Stimulated activated CD8-positive, alpha-beta memory T cell treated with anti-CD3 and anti-CD28 coated beads, Interleukin-7, amount 100 ng/mL, for 48 hours (primary cell): Measurements from ENCODE around the gene CHAT.
A peak's percentile ranks its signal among the peaks of the same experiment; 100 is the strongest.

Source experiments
- DNase-seq, 2 donors: peaks; one replicate each; pipeline ENCODE4 v3.0.0-alpha.2; 2020; ENCODE audit warnings: low read depth in 1 of 2; ENCODE audit errors: extremely low read depth in 1 of 2

The CHAT gene

DNA sequence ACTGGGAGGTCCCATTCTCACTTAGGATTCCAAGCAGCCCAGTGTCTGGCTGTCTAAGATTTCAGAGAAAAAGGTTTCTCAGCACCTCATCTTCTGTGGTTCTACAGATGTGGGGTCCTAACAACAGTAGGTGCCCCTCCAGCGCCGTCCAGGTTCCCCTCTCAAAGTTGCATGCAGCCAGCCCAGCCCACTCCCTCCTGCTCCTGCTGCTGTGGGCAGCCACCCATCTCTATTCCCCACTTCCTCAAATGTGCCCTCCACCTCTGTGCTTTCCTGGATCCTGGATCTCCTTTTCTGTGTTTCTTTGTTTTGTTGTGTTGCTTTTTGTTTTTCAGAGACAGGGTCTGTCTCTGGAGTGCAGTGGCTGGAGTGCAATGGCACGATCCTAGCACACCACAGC, 17.0 kb upstream of the CHAT start:
- DNase-seq = no peak

DNA sequence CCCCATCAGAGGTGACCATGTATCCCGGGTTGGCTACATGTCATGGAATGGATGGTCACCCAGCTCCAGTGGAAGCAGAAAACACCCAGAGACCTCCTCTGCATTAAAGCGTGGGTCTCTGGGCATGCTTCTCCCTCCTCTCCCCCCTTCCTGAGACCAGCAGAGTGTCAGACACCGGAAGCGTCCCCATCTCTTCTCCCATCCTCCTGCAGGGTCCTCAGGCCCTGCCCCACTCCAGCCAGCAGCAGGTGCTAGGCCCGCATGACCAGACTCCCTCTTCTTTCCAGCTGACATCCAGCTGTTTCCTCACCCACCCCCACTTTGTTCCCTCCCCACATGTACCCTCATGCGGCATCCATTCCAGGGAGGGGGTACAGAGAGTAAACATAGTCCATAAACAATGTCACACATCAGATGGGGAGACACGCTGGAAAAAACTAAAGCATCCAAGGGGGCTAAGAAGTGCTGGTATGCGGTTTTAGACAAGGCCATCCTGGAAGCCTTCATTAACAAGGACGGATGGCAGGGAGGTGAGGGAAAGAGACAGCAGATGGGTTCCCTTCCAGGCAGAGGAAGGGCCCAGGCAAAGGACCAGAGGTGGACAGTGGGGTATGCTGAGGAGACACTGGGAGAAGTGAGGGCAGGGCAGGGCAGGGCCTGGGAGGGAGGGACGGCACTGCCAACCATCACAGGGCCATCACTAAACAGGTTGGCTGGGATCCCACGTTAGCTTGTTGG, 16.2 kb upstream of the CHAT start:
- no peak for DNase-seq

DNA sequence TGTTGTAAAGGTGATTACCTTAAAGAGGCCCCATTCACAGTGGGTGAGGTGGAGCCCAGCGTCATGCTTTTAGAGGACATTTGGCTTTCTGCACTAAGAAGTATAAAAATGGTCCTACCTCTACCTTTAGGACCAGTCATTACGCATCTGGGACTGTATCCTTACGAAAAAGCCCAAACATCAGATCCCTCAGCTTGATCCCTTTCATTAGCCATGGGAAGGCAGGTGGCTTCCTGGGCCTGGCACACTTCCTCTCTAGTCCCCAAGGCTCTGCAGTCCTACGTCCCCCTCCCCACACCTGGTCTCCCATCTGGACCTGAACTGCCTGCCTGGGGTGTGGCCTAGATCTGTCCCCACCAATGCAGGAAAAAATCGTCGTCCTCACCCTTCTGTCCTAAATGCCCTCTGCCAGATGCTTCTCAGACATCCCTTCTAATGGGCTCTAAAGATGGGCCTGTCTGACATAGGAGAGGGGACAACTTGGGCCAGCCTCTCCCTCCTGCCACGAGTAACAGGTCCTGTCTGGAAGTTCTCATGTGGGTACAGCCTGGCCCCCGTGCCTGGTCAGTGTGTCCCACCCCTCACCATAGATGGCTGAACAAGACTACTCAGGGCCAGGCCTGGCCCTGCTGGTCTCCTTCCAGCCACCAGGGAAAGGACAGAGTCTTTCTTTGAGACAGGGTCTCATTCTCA, 15.5 kb upstream of the CHAT start:
- DNase-seq = no peak

DNA sequence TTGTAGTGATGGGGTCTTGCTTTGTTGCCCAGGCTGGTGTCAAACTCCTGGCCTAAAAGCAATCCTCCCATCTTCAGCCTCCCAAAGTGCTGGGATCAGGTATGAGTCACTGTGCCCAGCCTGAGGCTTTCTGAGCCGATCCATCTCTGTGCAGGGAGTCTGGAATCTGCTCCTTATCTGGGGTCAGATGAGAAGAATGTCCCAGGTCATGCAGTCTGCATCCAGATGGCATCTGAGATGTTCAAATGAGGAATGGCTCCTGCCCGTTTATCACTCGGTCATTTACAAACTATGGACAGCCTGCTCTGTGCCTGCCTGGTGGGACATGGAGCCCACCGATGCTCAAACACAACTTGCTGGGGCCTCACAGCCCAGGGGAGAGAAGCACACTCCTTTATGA, 14.9 kb upstream of the CHAT start:
- DNase-seq = no peak

DNA sequence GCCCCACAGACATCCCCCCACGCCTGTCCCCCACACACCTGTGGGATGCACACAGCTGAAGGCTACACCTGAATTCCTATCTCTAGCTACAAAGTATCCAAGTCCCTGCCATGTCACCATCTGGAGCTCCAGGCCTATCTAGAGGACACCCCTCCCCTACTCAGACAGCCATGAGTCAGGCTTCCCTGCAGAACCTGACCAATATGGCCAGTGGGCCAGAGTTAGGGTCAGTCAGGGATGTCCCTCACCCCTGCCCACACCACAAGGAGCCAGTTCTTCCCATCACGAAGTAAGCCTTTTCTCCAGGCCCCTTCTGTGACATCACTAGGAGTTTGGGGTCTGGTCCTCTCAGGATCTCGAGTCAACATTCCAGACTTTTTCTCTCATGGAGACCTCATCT, 14.3 kb upstream of the CHAT start:
- no peak for DNase-seq

DNA sequence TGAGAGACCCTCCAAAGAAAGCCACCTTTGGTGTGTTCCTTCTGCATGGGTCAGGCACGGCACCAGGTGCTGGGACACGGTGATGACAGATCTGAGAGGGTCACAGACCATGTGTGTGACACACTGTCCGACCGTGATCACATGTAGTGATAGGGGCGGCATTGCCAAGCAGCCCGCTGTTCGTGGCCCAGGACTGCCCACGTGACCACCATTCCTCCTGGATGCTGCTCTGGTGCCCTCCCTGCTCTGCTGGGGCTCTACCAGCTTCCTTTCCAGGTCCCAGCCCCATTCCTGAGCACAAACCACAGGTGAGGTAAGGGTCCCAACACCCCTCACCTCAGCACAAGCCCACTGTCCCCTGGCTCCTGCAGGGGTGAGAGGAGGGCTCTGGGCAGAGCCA, 13.8 kb upstream of the CHAT start:
- no peak for DNase-seq

DNA sequence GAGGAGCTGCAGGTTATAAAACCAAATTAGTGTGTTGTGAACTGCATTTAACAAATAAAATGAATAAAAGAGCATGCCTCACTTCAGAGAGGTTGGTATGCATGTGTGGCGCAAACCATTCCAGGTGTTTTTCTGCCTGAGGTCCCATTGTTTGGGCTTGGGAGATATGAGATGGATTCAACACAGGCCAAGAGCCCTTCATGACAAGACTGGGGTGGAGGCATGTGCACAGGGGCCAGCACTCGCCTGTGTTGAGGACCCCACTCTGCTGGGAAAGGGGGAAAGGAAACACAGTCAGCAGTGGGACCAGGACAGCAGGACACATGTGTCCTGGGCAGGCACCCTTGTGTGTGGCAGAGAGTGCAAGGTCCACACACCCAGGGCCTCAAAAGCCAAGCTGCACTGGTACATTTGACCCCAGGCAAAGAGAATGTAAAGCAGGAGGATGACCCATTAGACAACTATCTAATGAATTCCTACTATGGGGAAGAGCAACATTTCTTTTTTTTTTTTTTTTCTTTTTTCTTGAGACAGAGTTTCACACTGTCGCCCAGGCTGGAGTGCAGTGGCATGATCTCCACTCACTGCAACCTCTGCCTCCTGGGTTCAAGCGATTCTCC, 12.9 kb upstream of the CHAT start:
- no peak for DNase-seq

DNA sequence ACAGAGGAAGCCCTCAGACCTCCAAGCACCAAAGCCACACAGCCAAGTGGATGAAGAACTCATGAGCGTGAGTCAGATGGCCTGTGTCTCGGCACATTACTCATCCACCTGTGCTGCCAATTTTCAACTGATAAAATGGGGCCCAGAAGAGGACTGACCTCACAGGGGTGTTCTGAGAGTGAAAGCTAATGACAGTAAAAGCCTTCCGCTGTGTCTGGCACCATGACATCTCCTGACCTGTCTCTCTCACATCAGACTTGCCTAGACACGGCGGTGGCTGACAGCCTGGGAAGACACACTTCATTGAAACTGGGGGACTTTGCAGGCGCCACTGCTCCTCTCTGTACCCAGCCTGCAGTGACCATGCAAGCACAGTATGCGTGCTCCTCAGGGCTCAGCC, 12.0 kb upstream of the CHAT start:
- DNase-seq = no peak

DNA sequence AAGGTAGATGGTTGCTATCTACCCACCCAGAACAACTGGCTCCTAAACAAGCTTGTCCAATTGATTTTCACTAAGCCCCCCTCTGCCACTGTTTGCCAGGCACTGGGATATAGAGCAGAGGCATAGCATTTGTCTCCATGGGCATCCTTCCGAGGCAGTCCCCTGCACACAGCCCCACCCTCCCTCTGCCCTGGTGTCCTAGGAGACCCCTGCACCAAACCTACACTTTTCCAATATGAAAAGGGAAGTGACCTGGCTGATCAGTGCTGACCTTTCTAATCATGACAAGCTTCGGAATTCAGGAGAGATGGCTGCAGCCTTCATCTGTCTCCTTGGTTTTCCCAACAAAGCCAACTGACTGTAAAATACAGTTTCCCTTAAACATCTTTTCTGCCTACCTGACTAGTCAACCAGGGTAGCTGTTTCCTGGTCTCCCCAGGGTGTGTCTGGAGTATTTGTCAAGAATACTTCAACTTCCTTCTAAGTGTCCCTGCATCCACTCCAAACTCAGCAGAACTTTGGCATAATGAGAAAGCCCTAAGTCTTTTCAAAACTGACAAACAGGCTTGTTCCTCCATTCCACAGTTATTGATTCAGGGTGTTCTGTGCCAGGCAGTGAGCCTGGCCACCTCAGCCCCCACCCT, 11.3 kb upstream of the CHAT start:
- no peak for DNase-seq

DNA sequence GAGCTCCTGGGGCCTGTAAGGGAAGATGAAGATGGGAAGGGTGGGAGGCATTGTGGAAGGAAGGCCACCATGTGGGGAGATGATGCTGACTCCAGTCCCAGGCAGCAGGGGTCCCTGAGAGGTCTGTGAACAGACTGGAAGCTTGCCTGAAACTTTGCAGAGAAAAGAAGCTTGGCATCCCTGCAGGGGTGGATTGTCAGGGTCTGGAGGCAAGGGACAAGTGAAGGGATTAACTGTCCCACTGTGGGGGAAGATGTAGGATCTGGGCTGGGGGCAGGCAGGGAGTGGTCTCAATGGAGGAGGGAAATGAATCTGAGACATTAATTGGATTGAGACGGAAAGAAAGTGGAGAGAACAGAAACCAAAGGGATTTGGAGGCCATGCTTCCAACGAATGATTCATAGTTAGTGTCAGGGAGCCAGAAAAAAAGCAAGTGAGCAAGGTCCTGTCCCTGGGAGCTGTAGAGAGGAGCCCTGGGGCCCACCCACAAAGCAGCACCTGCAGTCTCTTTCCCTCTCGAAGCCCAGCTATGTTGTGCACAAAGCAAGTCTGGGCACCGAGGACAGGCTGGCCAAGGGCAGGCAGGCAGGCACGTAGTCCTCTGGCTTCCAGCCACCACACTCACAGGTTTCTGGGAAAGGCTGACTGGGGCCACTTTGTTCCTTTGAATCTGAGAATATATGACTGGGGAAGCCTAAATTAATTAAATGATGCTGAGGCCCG, 8.5 kb upstream of the CHAT start:
- DNase-seq = no peak

DNA sequence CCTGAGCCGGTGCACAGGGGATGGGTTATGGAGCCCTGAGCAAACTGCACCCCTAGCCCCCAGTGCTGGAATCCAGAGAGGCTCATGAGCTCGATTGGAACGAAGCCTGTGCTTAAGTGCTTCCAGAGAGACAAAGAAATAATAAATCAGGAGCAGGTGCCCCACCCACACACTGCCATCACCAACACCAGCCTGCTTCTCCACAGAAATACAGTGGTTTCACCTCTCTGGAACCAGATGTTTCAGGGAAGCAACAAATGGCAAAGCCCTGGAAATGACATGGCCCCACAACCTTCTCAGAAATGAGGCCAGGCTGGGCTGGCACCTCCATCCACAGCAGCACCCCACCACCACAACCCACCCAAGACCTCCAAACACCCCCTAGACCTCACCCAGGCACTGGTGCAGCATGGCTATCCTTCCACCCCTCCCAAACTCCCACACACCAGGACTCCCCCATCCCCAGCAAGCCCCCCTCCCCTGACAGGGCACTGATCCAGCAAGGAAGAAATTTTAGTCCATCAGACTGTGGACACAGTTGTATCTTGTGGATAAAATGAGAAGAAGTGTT, 7.8 kb upstream of the CHAT start:
- DNase-seq = no peak

DNA sequence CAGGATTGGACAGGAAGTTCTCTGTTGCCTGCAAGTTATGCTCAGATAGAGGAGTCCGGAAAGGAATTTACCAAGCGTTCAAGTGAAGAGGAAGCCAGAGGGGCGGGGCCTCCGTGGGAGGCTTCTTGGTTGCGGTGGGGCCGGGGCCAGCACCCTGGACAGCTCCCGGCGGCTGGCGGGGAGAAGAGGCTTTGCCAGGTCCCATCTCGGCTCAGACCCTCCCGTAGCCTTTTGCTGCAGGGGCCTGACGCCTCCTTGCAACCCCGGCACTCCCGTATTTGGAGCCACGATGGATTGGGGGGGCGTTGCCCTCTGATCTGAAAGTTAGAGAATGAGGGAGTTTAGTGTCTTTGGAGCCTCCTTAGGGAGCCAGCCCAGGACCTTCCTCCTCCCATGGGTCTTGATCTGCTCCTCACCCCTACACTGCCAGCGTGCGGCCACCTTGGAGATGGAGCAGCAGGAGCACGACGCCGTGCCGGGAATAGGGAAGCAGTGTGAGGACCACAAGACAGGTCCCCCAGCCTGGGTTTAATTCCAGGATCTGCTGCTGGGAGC, 6.8 kb upstream of the CHAT start:
- peak; percentile 13 to 42 for DNase-seq

DNA sequence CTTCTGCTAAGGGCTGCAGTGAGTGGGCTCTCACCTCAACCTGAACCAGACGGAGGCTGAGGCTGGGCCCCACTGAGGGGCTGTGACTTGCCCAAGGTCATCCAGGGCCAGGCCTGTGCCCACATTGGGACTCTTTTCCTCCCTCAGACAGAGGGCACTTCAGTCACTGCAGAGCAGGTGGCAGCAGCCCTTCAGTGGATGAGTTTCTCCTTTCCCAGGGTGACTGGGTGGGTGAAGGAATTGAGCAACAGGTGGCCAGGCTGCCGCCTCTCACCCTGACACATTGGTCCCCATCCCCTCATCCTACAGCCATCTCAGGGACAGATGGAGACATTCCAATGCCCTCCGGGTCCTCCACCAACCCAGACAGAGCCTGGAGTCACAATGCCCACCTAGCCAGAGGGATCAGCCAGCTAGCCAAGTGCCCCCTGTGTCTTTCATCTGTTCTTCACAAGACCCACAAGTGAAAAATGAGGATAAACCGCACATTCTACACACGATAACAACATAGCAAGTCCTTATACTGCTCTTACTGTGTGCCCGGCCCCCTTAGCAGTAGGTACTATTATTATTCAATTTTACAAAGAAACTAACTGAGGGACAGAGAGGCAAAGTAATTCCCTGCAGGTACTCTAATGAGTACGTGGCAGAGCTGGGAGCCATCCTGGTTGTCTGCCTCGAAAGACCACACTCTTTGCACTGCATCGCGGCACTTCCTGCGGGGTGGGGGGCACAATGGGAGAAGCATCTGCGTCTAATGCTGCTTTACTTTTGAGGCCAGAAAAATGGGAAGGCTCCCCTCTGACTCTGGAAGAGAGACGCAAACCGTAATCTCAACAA, 5.5 kb upstream of the CHAT start:
- DNase-seq = no peak

DNA sequence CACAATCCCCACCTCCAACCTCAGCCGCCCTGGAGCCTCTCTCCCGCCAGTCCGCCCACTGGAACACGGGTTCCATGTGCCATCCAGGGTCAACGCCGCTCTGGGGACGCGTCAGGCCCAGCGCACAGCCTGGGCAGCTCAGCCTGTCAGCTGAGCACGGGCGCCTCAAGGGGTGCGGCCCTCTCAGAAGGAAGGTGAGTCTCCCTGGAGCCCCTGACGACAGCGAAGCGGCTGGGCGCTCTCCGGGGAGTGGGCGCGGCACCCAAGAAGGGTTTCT, 4.9 kb upstream of the CHAT start:
- no peak for DNase-seq

DNA sequence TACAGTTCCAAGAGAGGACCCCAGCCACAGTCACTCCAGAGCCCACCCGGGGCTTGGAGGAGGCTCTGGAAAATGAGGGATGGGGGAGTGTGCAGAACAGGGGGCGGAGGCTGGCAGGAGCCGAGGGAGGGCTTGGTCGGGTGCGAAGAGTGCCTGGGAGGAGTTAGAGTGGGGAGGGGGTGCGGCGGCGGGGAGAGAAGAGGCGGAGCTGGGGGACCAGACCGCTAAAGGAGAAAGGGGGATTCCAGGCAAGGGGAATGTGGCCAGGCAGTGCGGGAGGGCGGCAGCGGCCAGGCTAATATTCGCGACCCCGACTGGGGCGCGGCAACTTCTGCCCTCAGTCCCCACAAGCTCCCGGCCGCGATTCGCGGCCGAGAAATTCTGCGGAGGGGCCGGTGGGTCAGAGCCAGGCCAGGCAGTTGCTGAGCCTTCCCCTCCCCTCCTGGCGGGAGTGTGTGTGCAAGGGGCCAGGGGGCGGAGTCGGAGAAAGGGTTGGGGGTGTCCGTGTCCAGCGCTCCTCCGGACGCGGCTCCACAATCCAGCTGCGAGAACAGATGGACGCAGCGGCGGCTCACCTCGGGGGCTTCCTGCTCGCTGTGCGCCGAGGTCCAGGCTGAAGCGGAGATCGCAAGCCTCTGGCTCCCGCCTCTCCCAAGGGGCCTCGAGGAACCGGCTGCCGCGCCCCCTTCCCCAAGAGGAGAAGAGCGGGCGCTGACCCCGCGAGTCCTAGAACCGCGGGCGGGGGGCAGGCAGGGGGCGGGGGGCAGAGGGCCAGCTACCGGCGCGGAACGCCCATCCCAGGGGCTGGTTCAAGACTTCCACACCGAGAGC, 4.3 kb upstream of the CHAT start:
- DNase-seq = no peak

DNA sequence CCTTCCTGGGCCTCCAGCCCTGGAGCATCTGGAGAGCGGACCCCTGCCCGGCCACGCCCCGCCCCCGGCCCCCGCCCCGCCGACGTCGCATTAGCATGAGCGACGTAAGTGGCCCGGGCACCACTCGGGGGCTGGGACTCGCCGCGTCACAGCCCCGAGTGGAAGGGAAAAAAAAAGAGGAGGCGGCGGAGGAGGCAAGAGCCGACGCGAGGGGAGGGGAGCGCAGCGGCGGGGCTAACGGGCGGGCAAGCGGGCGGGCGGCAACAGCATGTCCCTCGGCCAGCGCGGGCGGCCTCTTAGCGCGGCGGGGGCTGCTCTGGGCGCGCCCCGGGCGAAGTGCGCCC, 3.8 kb upstream of the CHAT start, which contains the start of gene SLC18A3:
TSS of gene SLC18A3 (plus strand) at position 197 of the 344 bp plus-strand sequence. CDS start 431 bp downstream, outside the sequence.
- DNase-seq = no peak

DNA sequence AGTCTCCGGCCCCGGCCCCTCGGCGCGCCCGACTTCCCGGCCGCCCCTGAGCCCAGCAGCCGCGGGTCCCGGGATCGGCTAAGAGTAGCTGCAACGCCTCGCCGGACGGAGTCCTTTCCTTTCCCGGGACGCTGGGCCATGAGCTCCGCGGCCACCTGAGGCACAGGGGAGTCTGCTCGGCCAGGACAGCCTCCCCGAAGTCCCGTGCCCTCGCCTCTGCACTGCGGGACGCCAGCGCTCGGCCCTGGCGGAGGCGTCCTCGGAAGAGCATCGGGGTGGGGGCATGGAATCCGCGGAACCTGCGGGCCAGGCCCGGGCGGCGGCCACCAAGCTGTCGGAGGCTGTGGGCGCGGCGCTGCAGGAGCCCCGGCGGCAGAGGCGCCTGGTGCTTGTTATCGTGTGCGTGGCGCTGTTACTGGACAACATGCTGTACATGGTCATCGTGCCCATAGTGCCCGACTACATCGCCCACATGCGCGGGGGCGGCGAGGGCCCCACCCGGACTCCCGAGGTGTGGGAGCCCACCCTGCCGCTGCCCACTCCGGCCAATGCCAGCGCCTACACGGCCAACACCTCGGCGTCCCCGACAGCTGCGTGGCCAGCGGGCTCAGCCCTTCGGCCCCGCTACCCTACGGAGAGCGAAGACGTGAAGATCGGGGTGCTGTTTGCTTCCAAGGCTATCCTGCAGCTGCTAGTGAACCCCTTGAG, 3.2 kb upstream of the CHAT start:
- no peak for DNase-seq

DNA sequence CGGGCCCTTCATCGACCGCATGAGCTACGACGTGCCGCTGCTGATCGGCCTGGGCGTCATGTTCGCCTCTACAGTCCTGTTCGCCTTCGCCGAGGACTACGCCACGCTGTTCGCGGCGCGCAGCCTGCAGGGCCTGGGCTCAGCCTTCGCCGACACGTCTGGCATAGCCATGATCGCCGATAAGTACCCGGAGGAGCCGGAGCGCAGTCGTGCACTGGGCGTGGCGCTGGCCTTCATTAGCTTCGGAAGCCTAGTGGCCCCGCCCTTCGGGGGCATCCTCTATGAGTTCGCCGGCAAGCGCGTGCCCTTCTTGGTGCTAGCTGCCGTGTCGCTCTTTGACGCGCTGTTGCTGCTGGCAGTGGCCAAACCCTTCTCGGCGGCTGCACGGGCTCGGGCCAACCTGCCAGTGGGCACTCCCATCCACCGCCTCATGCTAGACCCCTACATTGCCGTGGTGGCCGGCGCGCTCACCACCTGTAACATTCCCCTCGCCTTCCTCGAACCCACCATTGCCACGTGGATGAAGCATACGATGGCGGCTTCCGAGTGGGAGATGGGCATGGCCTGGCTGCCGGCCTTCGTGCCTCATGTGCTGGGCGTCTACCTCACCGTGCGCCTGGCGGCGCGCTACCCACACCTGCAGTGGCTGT, 2.5 kb upstream of the CHAT start:
- DNase-seq = no peak
